Panc1 (cell line): Measurements from ENCODE around the gene SGO2.

ENCODE experiments used
- POLR2AphosphoS5 ChIP-seq: IDR thresholded peaks from 2 replicates; pipeline ENCODE4 v1.6.1; 2012; ENCODE audit warnings: mild to moderate bottlenecking, low read depth, low read length, moderate library complexity
- TF ChIP-seq, protein P1 (sequence below): fragments of 450-650 bp; IDR thresholded peaks from 2 replicates; pipeline ENCODE4 v1.5.1; 2017; ENCODE audit warnings: mild to moderate bottlenecking

GRCh38 chr2:200523604-200524003 lies 2.4 kb upstream of the SGO2 start:
- TF ChIP-seq, protein P1, sequence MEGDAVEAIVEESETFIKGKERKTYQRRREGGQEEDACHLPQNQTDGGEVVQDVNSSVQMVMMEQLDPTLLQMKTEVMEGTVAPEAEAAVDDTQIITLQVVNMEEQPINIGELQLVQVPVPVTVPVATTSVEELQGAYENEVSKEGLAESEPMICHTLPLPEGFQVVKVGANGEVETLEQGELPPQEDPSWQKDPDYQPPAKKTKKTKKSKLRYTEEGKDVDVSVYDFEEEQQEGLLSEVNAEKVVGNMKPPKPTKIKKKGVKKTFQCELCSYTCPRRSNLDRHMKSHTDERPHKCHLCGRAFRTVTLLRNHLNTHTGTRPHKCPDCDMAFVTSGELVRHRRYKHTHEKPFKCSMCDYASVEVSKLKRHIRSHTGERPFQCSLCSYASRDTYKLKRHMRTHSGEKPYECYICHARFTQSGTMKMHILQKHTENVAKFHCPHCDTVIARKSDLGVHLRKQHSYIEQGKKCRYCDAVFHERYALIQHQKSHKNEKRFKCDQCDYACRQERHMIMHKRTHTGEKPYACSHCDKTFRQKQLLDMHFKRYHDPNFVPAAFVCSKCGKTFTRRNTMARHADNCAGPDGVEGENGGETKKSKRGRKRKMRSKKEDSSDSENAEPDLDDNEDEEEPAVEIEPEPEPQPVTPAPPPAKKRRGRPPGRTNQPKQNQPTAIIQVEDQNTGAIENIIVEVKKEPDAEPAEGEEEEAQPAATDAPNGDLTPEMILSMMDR, result no peak
- no peak for TF ChIP-seq POLR2AphosphoS5
